Smooth muscle cell (in vitro differentiated cells): ENCODE data around the gene RNASE11. TPM values are rescaled to one million over a fixed set of nuclear protein-coding genes. Genes with fewer than 3 reads are reported as not detected.

Experiments
- DNase-seq: peaks from one replicate; lab custom pipeline; 2025; ENCODE audit not compliant: unreplicated experiment; lab: John Stamatoyannopoulos, UW
- H2AFZ ChIP-seq: fragments of 200-600 bp; sonication (generic); 2 replicates; pipeline ENCODE4 v1.6.0; 2016; ENCODE audit warnings: antibody characterized with exemption, low read depth, mild to moderate bottlenecking
- H3F3A ChIP-seq: fragments of 200-600 bp; sonication (generic); 2 replicates; pipeline ENCODE4 v1.6.0; 2017; ENCODE audit warnings: antibody characterized with exemption, low read depth
- H3K27ac ChIP-seq: fragments of 200-600 bp; sonication (generic); 2 replicates; pipeline ENCODE4 v1.5.1; 2016; ENCODE audit warnings: low read depth, mild to moderate bottlenecking
- H3K27me3 ChIP-seq: fragments of 200-600 bp; sonication (generic); 2 replicates; pipeline ENCODE4 v1.6.1; 2016; ENCODE audit warnings: low read depth, mild to moderate bottlenecking
- H3K36me3 ChIP-seq: fragments of 200-600 bp; sonication (generic); 2 replicates; pipeline ENCODE4 v1.5.1; 2016; ENCODE audit warnings: low read depth
- H3K4me1 ChIP-seq: fragments of 200-600 bp; sonication (generic); 2 replicates; pipeline ENCODE4 v1.5.1; 2016; ENCODE audit warnings: low read depth
- H3K4me2 ChIP-seq: fragments of 200-600 bp; sonication (generic); 2 replicates; pipeline ENCODE4 v1.6.0; 2016; ENCODE audit warnings: mild to moderate bottlenecking
- H3K4me3 ChIP-seq: fragments of 200-600 bp; sonication (generic); 2 replicates; pipeline ENCODE4 v1.5.1; 2016; ENCODE audit warnings: mild to moderate bottlenecking
- H3K79me2 ChIP-seq: fragments of 200-600 bp; sonication (generic); 2 replicates; pipeline ENCODE4 v1.6.0; 2016; ENCODE audit warnings: low read depth, mild to moderate bottlenecking
- H3K9ac ChIP-seq: fragments of 200-600 bp; sonication (generic); 2 replicates; pipeline ENCODE4 v1.6.0; 2016; ENCODE audit warnings: low read depth
- H3K9me3 ChIP-seq: fragments of 200-600 bp; sonication (generic); replicated peaks from 2 replicates; pipeline ENCODE4 v1.5.1; 2016; ENCODE audit warnings: low read depth
- H4K20me1 ChIP-seq: fragments of 200-600 bp; sonication (generic); 2 replicates; pipeline ENCODE4 v1.6.0; 2016; ENCODE audit warnings: low read depth
- WGBS: methylation state at CpG from one replicate; pipeline ENCODE4 v1.1.7; 2016; ENCODE audit warnings: low lambda C conversion rate; 5-methylcytosine and 5-hydroxymethylcytosine counted together
- polyA plus RNA-seq: library from polyadenylated mRNA; unstranded; fragments of >200 nt; fragmentation: Nextera tagmentation; extraction: Ambion mirVana; gene quantifications from 2 replicates; pipeline ENCODE4 v1.2.1, GENCODE V29; 2016
- total RNA-seq: library from RNA; depleted of rRNA; stranded (reverse); fragments of >200 nt; gene quantifications from 2 replicates; pipeline ENCODE4 v1.2.3, GENCODE V29; 2014
- TF ChIP-seq, protein P1 (sequence below): fragments of 200-600 bp; sonication (generic); IDR thresholded peaks from 2 replicates; pipeline ENCODE4 v1.5.1; 2017; ENCODE audit warnings: borderline replicate concordance, mild to moderate bottlenecking, antibody characterized with exemption; ENCODE audit not compliant: insufficient read depth, poor library complexity, severe bottlenecking

The RNASE11 gene
- total and polyA plus RNA-seq, 2 experiments from 2014 or later: not detected

DNA sequence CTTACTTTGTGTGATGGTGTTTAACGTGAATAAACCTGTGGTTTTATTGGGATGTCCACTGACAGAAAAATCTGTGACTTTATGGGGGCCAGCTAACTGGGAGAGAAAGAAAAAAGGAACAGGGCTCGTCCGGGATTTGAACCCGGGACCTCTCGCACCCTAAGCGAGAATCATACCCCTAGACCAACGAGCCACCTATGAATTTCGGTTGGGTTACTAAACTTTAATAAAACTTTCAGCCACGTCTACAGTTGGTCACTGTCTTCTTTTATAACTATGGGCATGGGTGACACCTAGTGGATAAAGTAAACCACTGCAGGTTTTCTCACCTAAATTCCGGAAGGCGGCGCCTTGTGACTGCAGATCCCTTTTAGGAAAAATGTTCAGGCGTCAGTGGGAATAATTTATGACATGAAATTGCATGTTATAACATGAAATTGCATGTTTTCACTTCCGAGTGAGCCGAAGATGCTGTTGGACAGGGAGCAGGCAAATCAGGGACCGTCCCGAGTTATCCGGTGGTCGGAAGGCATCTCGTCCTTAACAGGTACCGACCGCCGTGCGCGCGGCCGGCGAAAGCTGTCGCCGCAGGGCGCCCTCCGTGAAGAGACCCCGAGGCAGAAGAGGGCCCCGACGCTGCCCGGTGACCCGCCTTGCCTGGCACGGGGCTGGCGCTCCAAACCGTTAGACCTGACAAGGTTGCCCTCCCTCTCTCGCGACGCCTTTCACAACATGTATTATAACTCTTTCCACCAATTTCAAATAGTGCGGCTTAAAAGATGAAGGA lies 21.6 kb upstream of the RNASE11 start:
- TF ChIP-seq, protein P1, sequence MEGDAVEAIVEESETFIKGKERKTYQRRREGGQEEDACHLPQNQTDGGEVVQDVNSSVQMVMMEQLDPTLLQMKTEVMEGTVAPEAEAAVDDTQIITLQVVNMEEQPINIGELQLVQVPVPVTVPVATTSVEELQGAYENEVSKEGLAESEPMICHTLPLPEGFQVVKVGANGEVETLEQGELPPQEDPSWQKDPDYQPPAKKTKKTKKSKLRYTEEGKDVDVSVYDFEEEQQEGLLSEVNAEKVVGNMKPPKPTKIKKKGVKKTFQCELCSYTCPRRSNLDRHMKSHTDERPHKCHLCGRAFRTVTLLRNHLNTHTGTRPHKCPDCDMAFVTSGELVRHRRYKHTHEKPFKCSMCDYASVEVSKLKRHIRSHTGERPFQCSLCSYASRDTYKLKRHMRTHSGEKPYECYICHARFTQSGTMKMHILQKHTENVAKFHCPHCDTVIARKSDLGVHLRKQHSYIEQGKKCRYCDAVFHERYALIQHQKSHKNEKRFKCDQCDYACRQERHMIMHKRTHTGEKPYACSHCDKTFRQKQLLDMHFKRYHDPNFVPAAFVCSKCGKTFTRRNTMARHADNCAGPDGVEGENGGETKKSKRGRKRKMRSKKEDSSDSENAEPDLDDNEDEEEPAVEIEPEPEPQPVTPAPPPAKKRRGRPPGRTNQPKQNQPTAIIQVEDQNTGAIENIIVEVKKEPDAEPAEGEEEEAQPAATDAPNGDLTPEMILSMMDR: peak; percentile 90
- H3K79me2 ChIP-seq: no peaks in the 10 kb centered on the region
- peaks cover 7% of the 10 kb centered on the region for H3F3A ChIP-seq
- H3K9ac ChIP-seq: peak overlapping the region; percentile 24
- no peaks in the 10 kb centered on the region for H3K36me3 ChIP-seq
- peak overlapping the region; percentile 93 for H2AFZ ChIP-seq
- H3K4me3 ChIP-seq: peak overlapping the region; percentile 86
- H3K27me3 ChIP-seq: no peaks in the 10 kb centered on the region
- peak; percentile 30 for DNase-seq
- no peak overlapping the region for H3K27ac ChIP-seq
- H3K4me1 ChIP-seq: peaks cover under 1% of the 10 kb centered on the region
- H4K20me1 ChIP-seq: no peaks in the 10 kb centered on the region
- 2% methylated on average over 44 of the region's 44 CpGs for WGBS
- peak overlapping the region; percentile 87 for H3K4me2 ChIP-seq
- no peaks in the 10 kb centered on the region for H3K9me3 ChIP-seq

DNA sequence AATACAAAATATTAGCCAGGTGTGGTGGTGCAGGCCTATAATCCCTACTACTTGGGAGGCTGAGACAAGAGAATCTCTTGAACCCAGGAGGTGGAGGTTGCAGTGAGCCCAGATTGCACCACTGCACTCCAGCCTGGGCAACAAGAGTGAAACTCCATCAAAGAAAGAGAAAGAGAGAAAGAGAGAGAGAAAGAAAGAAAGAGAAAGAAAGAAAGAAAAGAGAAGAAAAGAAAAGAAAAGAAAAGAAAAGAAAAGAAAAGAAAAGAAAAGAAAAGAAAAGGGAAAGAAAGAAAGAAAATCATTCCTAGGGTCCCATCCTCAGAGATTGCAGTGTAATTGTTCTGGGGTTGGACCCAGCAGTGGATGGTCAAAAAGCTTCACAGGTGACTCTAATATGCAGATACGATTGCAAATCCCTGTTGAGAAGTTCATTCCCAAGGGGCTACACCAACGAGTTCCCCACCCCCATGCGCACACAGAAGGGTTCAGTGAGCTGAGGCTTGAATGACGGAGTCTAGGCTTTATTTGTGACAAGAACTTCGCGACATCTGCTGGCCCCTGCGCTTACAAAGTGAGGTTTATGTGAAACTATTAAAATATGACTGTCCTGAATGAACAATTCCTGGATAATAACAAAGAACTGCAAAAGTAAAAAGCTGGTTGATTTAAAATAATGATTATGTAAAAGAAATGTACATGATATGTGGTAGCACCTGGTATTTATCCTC lies 20.7 kb upstream of the RNASE11 start:
- H3F3A ChIP-seq: no peaks in the 10 kb centered on the region
- no peaks in the 10 kb centered on the region for H3K36me3 ChIP-seq
- no peaks in the 10 kb centered on the region for H3K4me1 ChIP-seq
- peak overlapping the region; percentile 86 for H3K4me3 ChIP-seq
- no peaks in the 10 kb centered on the region for H3K79me2 ChIP-seq
- TF ChIP-seq, protein P1: no peak
- DNase-seq: no peak
- peak overlapping the region; percentile 24 for H3K4me2 ChIP-seq
- 74% methylated on average over 7 of the region's 7 CpGs for WGBS
- H2AFZ ChIP-seq: no peak overlapping the region
- H3K27ac ChIP-seq: no peak overlapping the region
- no peaks in the 10 kb centered on the region for H4K20me1 ChIP-seq
- H3K9ac ChIP-seq: no peak overlapping the region
- H3K27me3 ChIP-seq: no peaks in the 10 kb centered on the region
- H3K9me3 ChIP-seq: no peaks in the 10 kb centered on the region

DNA sequence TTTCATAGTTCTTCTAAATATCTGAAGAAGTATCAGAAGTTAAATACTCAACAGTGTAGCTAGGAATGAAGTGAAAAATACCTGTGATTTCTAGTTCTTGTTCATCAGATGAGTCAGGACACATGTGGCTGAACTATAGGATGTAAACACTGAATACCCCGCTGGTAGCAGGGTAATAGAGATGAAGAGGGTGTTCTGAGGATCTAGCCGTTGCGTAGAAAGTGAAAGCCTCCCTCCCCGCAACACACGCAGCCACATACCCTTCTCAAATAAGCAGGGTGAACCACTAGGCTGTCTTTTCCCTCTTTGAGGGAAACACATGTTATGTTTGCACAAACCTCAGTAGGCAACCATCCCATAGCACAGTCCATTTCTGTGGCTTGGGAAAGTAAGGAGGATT lies 19.8 kb upstream of the RNASE11 start:
- Histone ChIP-seq H4K20me1 (no peaks in the 10 kb centered on the region), H3K27ac (no peak overlapping the region), H3K36me3 (no peaks in the 10 kb centered on the region), H3F3A (no peaks in the 10 kb centered on the region), H2AFZ (no peak overlapping the region), H3K27me3 (no peaks in the 10 kb centered on the region), H3K9me3 (no peaks in the 10 kb centered on the region), H3K4me2 (no peak overlapping the region), H3K4me3 (no peak overlapping the region), H3K79me2 (no peaks in the 10 kb centered on the region), H3K9ac (no peak overlapping the region), H3K4me1 (no peaks in the 10 kb centered on the region)
- DNase-seq: no peak
- TF ChIP-seq, protein P1: no peak
- 85% methylated on average over 5 of the region's 5 CpGs for WGBS
